Fibroblast of gingiva (primary cell): Measurements from ENCODE around the gene MRPL49.

Experiments
- DNase-seq: peaks from one replicate; pipeline ENCODE4 v3.0.0-alpha.2; 2011; ENCODE audit warnings: low read depth

Gene MRPL49

DNA sequence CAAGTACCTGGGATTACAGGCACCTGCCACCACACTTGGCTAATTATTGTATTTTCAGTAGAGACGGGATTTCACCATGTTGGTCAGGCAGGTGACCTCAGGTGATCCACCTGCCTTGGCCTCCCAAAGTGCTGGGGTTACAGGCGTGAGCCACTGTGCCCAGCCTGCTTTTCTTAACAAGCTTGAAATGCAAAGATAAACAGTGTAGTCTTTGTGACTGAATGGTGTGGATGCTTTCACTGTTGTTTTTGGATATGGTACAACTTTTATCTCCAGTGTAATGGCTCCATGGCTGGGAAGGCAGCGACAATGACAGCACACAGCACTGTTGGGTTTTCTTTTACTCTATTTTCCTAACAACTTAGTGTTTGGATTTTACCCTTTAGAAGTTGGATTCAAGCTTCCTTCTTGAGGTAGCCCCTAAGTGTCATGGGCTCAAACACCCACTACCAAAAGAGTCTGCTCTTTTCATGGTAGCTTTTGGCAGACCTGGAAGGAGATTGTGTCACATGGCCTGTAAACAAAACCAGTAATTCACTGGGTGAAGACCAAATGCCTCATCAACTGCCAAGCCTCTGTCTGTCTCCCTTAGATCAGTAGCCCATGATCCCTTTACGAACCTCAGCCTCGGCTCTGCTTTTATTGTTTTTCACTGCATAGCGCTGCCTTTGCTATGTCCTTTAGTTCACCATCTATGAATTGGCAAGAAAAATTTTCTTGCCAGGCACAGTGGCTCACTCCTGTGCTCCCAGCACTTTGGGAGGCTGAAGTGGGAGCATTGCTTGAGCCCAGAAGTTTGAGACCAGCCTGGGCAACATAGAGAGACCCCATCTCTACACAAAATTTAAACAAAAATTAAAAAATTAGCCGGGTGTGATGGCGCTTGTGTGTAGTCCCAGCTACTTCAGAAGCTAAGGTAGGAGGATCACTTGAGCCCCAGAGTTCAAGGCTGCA lies 19.7 kb upstream of the MRPL49 start:
- DNase-seq: peak; percentile 33

DNA sequence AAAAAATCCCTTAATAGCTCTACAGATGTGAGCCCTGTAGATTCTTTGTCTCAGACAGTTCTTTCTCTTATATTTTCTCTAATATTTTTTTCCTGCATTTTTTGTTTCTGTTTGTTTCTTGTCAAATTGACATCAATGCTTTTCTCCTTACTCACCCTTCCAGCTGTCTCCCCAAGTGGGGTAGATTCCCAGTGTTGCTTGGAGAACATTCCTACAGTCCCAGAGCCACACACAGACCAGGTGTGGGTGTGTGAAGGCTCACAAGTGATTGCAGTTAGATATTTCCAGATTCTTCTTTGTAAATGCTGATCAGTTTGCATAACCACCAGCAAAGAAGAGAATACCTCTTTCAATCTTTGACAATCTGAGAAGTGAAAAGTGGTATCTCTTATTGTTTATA lies 18.6 kb upstream of the MRPL49 start:
- no peak for DNase-seq

DNA sequence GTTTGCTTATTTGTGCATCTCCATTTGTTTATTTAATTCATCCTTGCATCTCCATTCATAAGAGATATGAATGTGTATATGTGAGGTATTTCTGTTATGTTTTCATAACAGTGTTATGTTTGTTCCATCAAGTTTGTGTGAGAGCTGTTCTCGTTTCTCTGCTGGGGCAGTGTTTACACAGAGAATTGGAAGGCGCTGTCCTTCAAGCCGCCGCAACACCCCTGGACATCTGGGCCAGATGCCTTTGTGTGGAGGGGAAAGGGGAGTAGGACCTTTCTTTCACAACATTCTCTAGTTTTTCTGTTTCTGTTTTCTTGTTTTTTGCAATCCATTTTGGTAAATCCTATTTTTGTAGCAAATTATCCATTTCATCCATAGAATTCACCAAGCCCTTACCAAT lies 17.5 kb upstream of the MRPL49 start:
- DNase-seq: peak; percentile 36

DNA sequence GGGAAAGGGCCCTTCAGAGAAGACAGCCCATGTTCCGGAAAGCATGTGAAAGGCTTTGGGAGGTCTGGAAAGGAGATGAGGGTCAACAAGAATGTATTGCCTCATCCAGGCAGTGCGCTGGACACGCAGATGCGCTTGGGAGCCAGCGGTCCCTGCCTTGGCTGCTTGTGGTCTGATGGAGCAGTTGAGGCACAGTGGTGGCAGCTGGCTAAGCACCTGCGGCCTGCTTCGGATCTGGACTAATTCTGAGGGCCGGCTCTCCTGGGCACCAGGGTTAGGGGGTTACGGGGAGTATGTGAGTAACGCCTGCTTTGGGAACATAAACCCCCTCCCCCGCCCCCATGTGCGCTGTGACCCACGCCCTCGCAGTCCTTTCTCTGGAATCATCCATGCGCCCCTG lies 15.0 kb upstream of the MRPL49 start:
- no peak for DNase-seq

DNA sequence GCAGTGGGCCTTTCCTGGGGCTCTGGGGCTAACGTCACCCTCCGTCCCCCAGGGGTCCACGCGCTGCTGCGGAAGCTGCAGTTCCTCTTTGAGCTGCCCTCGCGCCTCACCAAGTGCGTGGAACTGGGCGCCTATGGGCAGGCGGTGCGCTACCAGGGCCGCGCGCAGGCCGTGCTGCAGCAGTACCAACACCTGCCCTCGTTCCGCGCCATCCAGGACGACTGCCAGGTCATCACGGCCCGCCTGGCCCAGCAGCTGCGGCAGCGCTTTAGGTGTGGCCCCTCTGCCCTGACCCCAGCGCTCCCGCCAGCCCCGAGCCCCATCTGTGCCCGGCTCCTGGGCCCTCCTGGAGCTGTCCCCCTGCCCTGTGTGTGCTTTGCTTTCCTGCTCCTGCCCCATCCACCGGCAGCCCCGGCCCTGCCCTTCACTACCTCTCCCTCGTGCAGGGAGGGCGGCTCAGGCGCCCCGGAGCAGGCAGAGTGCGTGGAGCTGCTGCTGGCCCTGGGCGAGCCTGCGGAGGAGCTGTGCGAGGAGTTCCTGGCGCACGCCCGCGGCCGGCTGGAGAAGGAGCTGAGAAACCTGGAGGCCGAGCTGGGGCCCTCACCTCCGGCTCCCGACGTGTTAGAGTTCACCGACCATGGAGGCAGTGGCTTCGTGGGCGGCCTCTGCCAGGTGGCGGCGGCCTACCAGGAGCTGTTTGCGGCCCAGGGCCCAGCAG lies 14.2 kb upstream of the MRPL49 start:
- DNase-seq: no peak

DNA sequence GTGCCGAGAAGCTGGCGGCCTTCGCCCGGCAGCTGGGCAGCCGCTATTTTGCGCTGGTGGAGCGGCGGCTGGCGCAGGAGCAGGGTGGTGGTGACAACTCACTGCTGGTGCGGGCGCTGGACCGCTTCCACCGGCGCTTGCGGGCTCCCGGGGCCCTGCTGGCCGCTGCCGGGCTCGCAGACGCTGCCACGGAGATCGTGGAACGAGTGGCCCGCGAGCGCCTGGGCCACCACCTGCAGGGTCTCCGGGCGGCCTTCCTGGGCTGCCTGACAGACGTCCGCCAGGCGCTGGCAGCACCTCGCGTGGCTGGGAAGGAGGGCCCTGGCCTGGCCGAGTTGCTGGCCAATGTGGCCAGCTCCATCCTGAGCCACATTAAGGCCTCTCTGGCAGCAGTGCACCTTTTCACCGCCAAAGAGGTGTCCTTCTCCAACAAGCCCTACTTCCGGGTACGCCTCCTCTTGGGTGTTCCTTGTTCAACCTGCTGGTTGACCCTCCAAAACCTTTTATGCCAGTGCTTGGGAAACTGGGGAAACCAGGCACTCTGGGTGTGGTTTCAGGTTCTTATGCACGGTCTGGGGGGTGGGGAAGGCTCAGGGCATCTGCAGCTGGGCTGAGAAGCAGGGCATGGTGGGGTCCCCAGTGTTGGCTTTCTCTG lies 13.5 kb upstream of the MRPL49 start:
- DNase-seq: no peak

DNA sequence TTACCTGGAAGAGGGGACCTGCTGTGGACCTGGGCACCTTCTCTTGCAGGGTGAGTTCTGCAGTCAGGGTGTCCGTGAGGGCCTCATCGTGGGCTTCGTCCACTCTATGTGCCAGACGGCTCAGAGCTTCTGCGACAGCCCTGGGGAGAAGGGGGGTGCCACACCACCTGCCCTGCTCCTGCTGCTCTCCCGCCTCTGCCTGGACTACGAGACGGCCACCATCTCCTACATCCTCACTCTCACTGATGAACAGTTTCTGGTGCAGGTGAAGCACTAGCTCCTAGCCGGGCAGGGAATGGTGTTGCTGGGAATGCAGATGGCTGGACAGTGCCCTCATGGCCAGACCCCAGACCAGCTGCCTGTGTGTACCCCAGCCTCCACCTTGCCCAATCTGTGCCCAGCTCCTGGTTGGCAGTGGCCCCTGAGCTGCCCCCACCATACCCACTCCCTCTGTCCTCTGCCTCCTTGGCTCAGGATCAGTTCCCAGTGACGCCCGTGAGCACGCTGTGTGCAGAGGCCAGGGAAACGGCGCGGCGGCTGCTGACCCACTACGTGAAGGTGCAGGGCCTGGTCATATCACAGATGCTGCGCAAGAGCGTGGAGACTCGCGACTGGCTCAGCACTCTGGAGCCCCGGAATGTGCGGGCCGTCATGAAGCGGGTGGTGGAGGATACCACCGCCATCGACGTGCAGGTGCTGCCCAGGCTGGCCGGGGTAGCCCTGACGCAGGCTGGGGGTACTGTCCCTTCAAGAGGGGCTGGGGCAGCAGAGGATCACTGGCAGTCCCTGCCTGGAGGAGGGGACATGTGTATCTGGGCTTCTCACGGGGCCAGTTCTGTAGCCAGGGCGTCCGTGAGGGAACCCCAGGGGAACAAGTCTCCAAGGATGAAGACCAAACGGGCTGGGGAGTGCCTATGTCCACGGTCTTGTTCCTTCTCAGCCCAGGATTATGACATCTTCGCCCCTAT lies 12.6 kb upstream of the MRPL49 start:
- no peak for DNase-seq

DNA sequence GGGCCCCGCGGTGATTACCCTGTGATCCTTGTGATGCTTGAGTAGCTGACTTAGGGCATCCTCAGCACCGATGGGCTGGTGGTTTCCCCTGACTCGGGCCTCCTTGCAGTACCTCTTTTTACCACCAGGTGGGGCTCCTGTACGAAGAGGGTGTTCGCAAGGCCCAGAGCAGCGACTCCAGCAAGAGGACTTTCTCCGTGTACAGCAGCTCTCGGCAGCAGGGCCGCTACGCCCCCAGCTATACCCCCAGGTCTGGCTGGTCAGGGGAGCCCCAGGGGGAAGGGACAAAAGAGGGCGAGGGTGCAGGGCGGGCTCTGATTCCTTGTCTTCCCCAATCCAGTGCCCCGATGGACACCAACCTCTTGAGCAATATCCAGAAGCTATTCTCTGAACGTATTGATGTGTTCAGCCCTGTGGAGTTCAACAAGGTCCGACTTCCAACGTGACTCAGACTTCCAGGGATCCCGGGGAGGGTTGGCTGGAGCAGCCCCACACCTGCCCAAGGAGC lies 11.7 kb upstream of the MRPL49 start:
- DNase-seq: peak; percentile 67

DNA sequence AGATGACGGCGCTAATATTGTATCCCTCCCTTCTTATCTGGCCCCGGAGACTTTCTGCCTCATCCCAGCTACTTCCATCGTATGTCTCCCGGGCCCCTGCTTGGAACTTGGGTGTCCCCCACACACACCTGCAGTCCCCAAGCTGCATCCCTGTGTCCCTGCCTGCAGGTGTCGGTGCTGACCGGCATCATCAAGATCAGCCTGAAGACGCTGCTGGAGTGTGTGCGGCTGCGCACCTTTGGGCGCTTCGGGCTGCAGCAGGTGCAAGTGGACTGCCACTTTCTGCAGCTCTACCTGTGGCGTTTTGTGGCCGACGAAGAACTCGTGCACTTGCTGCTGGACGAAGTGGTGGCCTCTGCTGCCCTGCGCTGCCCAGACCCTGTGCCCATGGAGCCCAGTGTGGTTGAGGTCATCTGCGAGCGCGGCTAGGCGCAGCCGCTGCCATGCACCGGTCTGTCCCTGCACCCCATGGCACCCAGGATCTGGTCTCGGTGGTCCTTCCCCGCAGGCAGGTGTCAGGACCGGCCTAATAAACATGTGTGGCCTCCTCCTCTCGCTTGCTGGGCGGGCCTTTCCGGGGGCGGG lies 10.9 kb upstream of the MRPL49 start:
- no peak for DNase-seq

DNA sequence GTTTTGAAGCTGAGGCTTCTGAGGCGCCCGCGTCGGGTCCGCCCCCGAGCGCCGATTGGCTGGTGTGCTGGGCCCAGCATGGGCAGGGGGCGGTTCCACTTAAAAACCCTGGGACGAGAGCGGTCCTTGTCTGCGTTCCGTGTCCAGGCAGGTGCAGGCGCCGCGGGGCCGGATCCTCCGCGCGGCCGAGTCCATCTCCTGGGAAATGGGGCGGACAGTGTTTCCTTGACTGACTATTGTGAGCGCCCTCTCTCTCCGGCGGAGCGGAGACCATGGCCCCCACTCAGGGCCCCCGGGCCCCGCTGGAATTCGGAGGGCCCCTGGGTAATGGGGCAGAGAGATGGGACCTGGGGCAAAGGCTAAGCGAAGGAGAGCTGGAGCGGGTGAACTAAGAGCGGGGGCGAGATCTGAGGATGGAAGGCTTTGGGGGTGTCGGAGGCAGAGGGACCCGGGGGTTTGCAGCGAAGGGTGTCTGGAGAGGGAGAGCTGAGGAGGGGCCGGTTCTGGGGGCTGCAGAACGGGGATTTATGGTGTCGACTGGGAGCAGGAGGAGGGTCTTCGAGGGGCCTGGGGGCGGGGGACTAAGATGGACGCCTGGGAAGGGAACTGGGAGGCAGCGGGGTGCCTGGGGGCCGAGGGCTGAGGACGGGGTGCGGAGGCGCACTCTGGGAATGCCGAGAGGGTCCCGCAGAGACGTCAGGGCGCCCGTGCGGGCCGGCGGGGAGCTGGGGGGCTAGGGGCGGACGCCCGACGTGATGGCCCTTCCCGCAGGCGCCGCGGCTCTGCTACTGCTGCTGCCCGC lies 10.2 kb upstream of the MRPL49 start, which contains the start of gene TM7SF2:
Gene TM7SF2, plus strand, starts transcription at position 129 of the 802 bp plus-strand sequence. Its CDS starts 144 bp downstream, at position 273.
- DNase-seq: peak; percentile 86

DNA sequence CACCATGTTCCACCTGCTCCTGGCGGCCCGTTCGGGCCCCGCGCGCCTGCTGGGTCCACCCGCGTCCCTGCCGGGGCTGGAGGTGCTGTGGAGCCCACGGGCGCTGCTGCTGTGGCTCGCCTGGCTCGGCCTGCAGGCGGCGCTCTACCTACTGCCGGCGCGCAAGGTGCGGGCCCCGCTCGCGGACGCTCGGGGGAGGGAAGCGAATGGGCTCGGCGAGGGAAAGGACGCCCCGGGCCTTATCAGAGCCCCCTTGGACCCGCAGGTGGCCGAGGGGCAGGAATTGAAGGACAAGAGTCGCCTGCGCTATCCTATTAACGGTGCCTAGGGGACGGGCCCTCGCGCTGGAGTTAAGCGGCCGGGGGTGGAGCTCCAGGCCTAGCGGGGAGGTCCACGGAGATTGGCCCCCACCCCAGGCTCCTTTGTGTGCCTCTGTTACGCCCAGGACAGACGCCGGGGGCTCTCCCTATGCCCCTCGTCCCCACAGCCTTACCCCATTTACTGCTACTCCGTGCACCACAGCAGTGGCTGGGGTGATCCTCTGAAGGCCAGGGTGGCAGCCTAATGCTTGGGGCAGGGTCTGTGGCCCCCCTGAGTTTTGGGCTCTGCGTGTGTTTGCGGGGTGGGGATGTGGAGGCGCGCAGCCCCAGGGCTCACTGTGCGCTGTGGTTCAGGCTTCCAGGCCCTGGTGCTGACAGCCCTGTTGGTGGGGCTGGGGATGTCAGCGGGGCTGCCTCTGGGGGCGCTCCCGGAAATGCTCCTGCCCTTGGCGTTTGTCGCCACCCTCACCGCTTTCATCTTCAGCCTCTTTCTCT lies 9.4 kb upstream of the MRPL49 start:
- no peak for DNase-seq

DNA sequence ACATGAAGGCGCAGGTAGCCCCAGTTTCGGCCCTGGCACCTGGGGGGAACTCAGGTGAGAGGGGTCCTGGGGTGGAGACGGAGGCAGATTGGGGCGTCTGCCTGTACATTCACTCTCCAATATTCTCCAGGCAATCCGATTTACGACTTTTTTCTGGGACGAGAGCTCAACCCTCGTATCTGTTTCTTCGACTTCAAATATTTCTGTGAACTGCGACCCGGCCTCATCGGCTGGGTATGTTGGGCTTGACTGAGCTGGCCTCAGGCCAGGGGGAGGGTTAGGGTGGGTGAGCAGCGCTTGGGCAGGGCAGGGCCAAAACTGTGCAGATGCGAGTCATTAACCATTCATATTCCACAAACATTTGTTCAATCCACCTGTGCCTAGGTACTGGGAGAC lies 8.8 kb upstream of the MRPL49 start:
- DNase-seq: no peak

DNA sequence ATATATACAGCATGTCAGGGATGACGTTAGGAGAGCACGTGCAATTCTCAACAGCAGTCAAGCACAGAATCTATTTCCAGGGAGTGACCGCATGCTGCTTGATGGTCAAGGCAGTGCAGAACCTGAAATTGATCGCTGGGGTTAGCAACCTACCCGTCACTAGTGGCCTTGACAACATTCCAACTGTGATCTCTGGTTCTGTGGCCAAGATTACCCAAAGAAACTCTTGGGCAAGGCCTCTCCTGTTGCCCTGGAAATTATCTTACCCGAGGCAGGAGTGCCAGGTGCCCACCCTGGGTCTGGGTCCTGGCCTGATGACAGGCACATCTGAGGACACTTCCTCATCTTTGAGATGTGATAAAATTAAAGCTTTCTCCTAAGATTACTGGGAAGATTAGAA lies 8.3 kb upstream of the MRPL49 start:
- no peak for DNase-seq

DNA sequence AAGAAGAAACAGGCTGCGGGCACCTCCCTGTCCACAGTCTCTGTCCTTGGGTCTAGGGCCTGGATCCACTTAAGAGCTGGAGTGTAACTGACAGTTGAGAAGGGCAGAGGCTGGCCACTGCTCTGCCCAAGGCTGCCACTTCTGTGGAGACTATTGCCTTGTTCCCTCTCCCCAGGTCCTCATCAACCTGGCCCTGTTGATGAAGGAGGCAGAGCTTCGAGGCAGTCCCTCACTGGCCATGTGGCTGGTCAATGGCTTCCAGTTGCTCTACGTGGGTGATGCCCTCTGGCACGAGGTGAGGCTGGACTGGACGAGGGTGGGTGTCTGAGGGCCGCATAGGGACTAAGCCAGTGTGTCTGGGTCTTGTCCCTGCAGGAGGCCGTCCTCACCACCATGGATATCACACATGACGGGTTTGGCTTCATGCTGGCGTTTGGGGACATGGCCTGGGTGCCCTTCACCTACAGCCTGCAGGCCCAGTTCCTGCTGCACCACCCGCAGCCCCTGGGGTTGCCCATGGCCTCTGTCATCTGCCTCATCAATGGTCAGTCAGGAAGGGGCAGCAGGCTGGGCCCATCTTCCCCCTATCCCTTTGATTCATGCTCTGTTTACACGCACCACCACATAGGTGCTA lies 7.5 kb upstream of the MRPL49 start:
- DNase-seq: no peak

DNA sequence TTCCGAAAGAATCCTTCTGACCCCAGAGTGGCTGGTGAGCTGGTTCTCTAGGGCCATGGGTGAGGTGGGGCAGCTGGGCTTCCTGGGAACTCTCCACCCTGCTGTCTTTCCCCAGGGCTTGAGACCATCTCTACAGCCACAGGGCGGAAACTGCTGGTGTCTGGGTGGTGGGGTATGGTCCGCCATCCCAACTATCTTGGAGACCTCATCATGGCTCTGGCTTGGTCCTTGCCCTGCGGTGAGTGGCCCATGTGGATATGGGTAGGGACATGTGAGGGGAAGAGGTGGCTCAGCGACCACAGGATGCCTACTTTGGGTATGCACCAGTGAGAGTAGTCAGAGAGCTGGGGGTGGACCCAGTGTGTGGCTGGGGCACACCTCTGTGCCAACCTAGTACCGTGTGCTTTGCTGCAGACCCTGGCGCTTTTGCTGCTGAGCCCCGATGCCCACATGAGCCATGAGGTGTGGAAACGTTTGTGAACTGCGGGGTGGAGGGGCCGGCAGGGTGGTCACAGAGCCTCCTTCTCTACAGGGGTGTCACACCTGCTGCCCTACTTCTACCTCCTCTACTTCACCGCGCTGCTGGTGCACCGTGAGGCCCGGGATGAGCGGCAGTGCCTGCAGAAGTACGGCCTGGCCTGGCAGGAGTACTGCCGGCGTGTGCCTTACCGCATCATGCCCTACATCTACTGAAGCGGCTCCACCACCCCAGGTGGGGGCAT lies 6.6 kb upstream of the MRPL49 start:
- DNase-seq: no peak

DNA sequence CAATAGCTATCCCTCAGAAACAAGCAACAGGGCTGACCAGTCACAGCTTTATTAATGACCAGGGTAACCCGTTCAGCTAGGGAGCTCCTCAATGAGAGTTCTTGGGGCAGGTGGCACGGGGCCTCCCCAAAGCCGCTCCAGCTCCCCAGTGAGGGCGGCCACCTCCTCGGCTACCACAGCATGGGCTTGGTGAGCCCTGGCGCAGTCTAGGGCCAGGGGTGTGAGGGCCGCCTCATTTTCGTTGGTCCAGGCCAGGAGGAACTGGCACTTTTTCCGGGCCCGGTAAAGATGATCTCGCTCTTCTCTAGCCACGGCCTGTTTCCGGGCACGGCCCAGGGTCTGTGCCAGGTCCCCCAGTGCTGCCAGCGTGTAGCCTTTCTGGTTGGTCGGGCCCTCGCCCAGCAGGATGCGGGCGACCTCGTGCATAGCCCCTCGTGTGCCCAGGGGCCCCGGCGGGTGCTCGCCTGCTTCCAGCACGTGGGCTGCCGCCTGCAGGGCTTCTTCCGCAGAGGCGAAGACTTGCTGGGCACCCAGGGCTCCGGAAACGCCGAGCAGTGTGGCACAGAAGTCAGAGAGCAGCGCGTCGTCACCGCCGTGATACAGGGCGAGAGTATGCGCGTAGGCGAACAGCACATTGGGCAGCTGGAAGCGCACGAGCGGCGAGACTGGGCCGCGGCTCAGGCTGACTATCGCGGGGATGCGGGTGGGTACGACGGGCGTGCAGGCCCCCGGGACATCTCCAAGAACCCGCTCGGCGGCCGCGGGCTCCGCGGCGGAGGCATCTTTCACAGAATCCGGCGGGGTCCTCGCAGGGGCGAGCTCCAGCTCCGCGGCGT lies 5.5 kb upstream of the MRPL49 start:
- peak; percentile 40 for DNase-seq
